Measurements from ENCODE around the gene ITGA3. TPM values are rescaled to one million over a fixed set of nuclear protein-coding genes. Genes with fewer than 3 reads are reported as not detected.

Gene ITGA3
- total RNA-seq, result 150 and 533 TPM in 2 replicates

DNA sequence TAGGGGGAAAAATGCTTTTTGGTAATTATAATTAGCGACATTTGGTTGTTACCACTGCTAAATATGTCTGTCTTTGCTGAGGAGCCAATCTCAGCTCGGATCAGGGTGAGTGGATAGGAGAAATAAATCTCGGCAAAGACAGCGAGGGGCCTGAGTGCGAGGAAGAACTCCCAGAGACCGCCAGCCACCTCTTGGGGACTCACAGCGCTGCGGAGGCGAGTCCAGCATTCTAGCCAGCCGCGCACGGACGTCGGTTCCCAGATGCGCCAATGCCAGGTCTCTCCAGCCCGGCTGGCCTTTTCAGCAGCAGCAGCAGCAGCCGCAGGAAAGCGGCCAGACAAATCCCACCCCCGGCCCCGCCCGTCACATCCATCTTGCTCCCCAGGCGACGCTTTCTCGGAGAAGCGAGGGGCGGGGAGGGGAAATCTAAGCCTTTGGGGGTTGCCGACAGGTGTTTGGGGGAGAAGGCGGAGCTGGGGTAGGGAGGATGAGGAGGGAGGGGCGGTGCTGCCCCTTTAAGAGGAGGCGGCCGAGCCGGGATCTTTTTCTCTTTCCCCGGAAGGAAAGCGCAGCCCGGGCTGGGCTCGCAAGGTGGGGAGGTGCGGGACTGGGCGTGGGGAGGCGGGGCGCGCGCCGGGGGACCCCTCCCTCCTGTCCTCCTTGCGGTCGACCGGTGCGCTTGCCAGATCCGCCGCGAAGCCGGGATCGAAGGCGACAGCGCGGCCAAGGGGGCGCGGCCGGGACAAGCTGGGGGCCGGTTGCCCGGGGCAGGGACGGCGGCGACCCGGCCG, at the start of gene ITGA3:
Gene ITGA3, plus strand, starts transcription at position 685 of the 791 bp plus-strand sequence. CDS start 330 bp downstream, outside the sequence.

DNA sequence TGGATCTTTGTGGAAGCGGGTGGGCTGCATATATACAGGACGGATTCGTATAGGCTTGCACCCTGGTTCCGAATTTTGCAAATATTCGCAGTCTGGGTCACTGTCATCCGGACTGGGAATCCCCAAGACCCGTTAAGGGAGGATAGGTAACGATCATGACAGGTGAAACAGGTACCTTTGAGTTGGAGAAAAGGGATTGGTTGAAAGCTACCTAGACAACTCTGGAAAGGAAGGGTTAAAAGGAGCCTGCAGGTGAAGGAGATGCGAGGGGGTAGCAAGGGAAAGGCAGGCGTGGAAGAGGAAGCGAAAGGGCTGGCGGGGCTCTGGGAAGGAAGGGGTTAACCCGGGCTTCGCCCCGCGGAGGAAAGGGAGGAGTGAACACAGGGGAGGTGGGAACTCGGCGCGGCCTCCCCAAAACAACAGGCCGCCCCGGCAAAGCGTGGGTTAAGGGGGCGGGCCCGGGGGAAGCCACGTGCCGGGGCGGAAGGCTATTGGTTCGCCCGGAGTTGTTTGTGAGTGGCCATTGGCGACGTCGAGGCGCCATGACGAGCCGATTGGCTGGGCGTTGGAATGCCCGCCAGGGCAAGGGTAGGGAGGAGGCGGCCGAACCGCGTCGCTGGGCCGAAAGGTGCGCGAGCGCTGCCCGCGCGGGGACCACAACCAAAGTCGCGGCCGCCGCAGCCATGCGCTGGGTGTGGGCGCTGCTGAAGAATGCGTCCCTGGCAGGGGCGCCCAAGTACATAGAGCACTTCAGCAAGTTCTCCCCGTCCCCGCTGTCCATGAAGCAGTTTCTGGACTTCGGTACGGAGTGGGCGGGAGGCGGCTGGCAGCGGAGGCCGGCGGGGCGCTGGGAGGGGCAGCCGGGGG, 39.1 kb downstream of the ITGA3 start, which contains the start of gene PDK2:
Gene PDK2, plus strand, starts transcription at position 599 of the 867 bp plus-strand sequence. Its CDS starts 85 bp downstream, at position 684.

DNA sequence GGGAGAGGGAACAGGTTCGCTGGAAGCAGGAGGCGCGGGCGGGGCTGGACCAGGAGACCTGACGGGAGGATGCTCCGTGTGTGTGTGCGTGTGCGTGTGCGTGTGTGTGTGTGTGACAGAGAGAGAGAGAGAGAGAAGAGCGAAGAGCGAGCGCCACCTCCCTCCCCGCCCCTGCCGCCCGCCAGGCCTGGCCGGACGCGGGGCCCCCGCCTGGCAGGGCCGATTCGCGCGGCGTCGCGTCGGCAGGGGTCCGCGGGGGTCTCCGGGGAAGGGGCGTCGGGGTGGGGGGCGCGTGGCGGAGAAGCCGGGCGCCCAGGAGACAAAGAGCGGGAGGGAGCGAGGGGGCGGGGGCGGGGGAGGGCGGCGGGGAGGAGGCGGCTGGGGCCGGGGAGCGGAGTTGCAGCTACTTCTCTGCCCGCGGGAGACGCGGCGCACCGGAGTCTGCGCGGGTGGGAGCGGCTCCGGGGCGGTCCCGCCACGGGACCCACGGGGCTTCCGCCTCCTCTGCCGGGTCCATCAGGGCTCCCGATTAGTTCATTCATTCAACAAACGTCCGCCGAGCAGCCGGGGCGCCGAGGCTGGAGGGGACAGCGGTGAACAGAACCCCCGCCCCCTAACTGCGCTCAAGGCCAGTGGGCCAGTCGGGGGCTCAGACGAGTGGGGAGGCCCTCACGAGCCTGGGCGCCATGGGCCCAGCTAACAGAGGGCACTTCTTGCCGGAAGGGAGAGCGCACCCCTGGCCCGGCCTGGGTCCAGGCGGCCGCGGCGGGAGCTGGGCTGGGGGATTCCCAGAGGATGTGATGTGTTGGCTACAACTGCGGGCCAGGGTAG, 74.0 kb downstream of the ITGA3 start, which contains the start of gene SAMD14:
Gene SAMD14, minus strand, starts transcription at position 433 of the 831 bp plus-strand sequence. CDS start 5,201 bp downstream, outside the sequence.

Other genes starting within 250 kb of the ITGA3 start
- gene TAC4, start 208.0 kb upstream of the ITGA3 start, total RNA-seq, result not detected in 2 replicates
- not detected in 2 replicates for gene DLX4, start 86.9 kb upstream of the ITGA3 start, total RNA-seq
- gene DLX3, start 60.9 kb upstream of the ITGA3 start, total RNA-seq, result not detected in 2 replicates
- 21.6 and 43.5 TPM in 2 replicates for gene PDK2, start 39.2 kb downstream of the ITGA3 start, total RNA-seq
- gene SAMD14, start 74.0 kb downstream of the ITGA3 start, total RNA-seq, result 1.8 and 5.0 TPM in 2 replicates
- gene PPP1R9B, start 94.6 kb downstream of the ITGA3 start, total RNA-seq, result 37.6 and 58.0 TPM in 2 replicates
- 2.0 and 5.5 TPM in 2 replicates for gene SGCA, start 109.9 kb downstream of the ITGA3 start, total RNA-seq
- 2,368 and 3,907 TPM in 2 replicates for gene COL1A1, start 145.5 kb downstream of the ITGA3 start, total RNA-seq
- not detected in 2 replicates for gene TMEM92, start 218.4 kb downstream of the ITGA3 start, total RNA-seq

Measured in placental pericyte (primary cell).